ENCODE results near the gene NAA16. TPM values are rescaled to one million over a fixed set of nuclear protein-coding genes. Genes with fewer than 3 reads are reported as not detected.

NAA16 gene
- total RNA-seq, 1 experiment from 2014 or later = 12.1 TPM

DNA sequence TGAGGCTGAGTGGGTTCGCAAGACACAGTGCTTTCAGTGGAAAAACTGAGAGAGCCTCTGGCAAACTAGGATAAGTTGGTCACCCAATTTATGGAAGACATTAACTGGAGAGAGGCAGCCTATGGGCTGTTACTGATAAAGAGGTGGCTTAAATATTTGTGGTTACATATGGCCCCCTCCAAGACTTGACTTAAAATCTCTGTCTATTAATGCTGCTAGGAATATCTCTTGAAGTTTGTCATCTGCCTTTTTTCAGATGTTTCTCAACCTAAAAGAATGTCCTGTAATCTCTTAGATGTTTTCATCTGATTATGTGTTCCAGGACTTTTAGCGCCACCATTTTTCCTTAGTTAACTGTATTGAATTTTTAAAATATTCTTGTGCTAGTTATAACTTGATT is 54.6 kb downstream of the NAA16 start:
- CTCF ChIA-PET = no interaction called here

DNA sequence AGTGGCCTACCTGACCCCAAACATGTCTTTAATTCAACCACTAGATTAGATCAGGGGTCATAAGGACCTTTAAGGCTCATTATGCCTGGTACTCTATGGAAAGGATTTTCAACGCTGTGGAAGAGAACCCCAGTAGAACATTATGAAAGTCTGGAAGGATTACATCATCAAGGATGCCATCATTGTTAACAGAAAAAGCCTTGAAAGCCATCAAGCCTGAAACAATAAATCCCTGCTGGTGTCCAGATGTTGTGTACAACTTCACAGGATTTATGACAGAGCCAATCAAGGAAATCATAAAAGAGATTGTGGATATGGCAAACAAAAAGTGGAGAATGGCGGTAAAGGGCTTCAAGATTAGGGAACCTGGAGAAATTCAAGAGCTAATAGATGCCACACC is 59.7 kb downstream of the NAA16 start:
- Histone ChIP-seq H3K4me2 (no peak overlapping the region), H3K27ac (no peak overlapping the region), H2AFZ (no peak overlapping the region), H3K79me2 (ENCODE audit: low read depth) (no peaks in the 10 kb centered on the region), H3F3A (ENCODE audit: insufficient read depth, low read depth) (no peaks in the 10 kb centered on the region), H3K4me1 (replicated peaks; ENCODE audit: insufficient read depth) (no peaks in the 10 kb centered on the region), H4K20me1 (ENCODE audit: insufficient read depth) (no peaks in the 10 kb centered on the region), H3K9me3 (ENCODE audit: insufficient read depth, low read depth) (no peaks in the 10 kb centered on the region), H3K36me3 (ENCODE audit: low read depth) (0 out of 2 replicates have a peak, but pooled peaks cover 4% of the 10 kb centered on the region), H3K4me3 (no peak overlapping the region), H3K9me2 (ENCODE audit: insufficient read depth) (no peaks in the 10 kb centered on the region), H3K27me3 (ENCODE audit: insufficient read depth, low read depth) (no peaks in the 10 kb centered on the region)
- TF ChIP-seq, protein P1, sequence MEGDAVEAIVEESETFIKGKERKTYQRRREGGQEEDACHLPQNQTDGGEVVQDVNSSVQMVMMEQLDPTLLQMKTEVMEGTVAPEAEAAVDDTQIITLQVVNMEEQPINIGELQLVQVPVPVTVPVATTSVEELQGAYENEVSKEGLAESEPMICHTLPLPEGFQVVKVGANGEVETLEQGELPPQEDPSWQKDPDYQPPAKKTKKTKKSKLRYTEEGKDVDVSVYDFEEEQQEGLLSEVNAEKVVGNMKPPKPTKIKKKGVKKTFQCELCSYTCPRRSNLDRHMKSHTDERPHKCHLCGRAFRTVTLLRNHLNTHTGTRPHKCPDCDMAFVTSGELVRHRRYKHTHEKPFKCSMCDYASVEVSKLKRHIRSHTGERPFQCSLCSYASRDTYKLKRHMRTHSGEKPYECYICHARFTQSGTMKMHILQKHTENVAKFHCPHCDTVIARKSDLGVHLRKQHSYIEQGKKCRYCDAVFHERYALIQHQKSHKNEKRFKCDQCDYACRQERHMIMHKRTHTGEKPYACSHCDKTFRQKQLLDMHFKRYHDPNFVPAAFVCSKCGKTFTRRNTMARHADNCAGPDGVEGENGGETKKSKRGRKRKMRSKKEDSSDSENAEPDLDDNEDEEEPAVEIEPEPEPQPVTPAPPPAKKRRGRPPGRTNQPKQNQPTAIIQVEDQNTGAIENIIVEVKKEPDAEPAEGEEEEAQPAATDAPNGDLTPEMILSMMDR (conservative IDR thresholded peaks at IDR 0.05) = no peak
- TF ChIP-seq EZH2 (IDR thresholded peaks at IDR 0.05; ENCODE audit: low read depth) = no peak
- BruUV-seq (replicated peaks) = no TSS peak
- intact Hi-C loops (cut with micrococcal nuclease; ENCODE audit: unreplicated experiment) = no loop called here
- no peak for DNase-seq
- CTCF ChIA-PET = no interaction called here
- POLR2A ChIA-PET (ENCODE audit: unreplicated experiment) = no interaction called here

More for the DNA sequence above, 54.6 kb downstream of the NAA16 start:
- POLR2A ChIA-PET (ENCODE audit: unreplicated experiment) = no interaction called here
- Histone ChIP-seq H3F3A (ENCODE audit: insufficient read depth, low read depth) (no peaks in the 10 kb centered on the region), H4K20me1 (ENCODE audit: insufficient read depth) (no peaks in the 10 kb centered on the region), H3K9me2 (ENCODE audit: insufficient read depth) (no peaks in the 10 kb centered on the region), H3K9me3 (ENCODE audit: insufficient read depth, low read depth) (no peaks in the 10 kb centered on the region), H3K27me3 (ENCODE audit: insufficient read depth, low read depth) (no peaks in the 10 kb centered on the region), H3K27ac (no peak overlapping the region), H3K36me3 (ENCODE audit: low read depth) (0 out of 2 replicates have a peak, but pooled peaks cover 4% of the 10 kb centered on the region), H3K4me1 (replicated peaks; ENCODE audit: insufficient read depth) (no peaks in the 10 kb centered on the region), H3K4me3 (no peak overlapping the region), H3K4me2 (no peak overlapping the region), H2AFZ (no peak overlapping the region), H3K79me2 (ENCODE audit: low read depth) (no peaks in the 10 kb centered on the region)
- no peak for TF ChIP-seq EZH2 (IDR thresholded peaks at IDR 0.05; ENCODE audit: low read depth)
- TF ChIP-seq, protein P1 (conservative IDR thresholded peaks at IDR 0.05) = no peak
- intact Hi-C loops (cut with micrococcal nuclease; ENCODE audit: unreplicated experiment) = no loop called here
- no peak for DNase-seq
- BruUV-seq (replicated peaks) = no TSS peak

DNA sequence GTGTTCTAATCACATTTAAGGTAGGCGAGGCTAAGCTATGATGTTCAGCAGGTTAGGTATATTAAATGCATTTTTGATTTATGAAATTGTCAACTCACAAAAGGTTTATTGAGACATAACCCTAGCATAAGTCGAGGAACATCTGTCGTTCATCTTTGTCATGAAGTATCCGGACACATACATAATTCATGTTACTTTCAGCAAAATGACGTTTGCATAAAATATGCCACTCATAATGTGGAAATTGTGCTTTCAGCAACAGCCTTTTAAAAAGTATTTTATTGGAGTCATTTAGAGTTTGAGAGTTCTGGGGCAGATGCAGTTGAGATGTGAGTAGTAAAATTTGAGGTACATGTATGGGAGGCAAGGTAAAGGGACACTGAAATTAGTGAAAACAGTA is 66.4 kb downstream of the NAA16 start:
- TF ChIP-seq EZH2 (IDR thresholded peaks at IDR 0.05; ENCODE audit: low read depth) = no peak
- TF ChIP-seq, protein P1 (conservative IDR thresholded peaks at IDR 0.05) = no peak
- DNase-seq = no peak
- CTCF ChIA-PET = no interaction called here
- Histone ChIP-seq H4K20me1 (ENCODE audit: insufficient read depth) (no peaks in the 10 kb centered on the region), H3K4me3 (no peak overlapping the region), H3K27ac (no peak overlapping the region), H2AFZ (no peak overlapping the region), H3K79me2 (ENCODE audit: low read depth) (no peaks in the 10 kb centered on the region), H3K4me1 (replicated peaks; ENCODE audit: insufficient read depth) (no peaks in the 10 kb centered on the region), H3K9me2 (ENCODE audit: insufficient read depth) (no peaks in the 10 kb centered on the region), H3K9me3 (ENCODE audit: insufficient read depth, low read depth) (no peaks in the 10 kb centered on the region), H3K27me3 (ENCODE audit: insufficient read depth, low read depth) (no peaks in the 10 kb centered on the region), H3K4me2 (no peak overlapping the region), H3K36me3 (ENCODE audit: low read depth) (no peaks in the 10 kb centered on the region), H3F3A (ENCODE audit: insufficient read depth, low read depth) (no peaks in the 10 kb centered on the region)
- no TSS peak for BruUV-seq (replicated peaks)
- POLR2A ChIA-PET (ENCODE audit: unreplicated experiment) = no interaction called here
- intact Hi-C loops (cut with micrococcal nuclease; ENCODE audit: unreplicated experiment) = no loop called here

Data from PC-9 (cell line).